HAP-1 (cell line): ENCODE measurements around the gene NOLC1.

Experiments
- DNase-seq, 2 experiments: peaks; one replicate each; pipeline ENCODE4 v3.0.0-alpha.2; 2016 to 2020; ENCODE audit warnings: low spot score in 2 of 2
- H3K27me3 ChIP-seq: fragments of 250-450 bp; sonication (Bioruptor Pico); 2 replicates; pipeline ENCODE4 v1.5.1; 2020; ENCODE audit warnings: low read depth, mild to moderate bottlenecking, moderate library complexity
- H3K36me3 ChIP-seq: fragments of 250-450 bp; sonication (Bioruptor Pico); replicated peaks from 2 replicates; pipeline ENCODE4 v1.5.1; 2020; ENCODE audit warnings: mild to moderate bottlenecking
- H3K4me1 ChIP-seq: fragments of 250-450 bp; sonication (Bioruptor Pico); 2 replicates; pipeline ENCODE4 v1.5.1; 2020; ENCODE audit warnings: mild to moderate bottlenecking
- H3K4me3 ChIP-seq: fragments of 250-450 bp; sonication (Bioruptor Pico); 2 replicates; pipeline ENCODE4 v1.5.1; 2020; ENCODE audit warnings: mild to moderate bottlenecking, moderate library complexity
- H3K9me3 ChIP-seq: fragments of 250-450 bp; sonication (Bioruptor Pico); 2 replicates; pipeline ENCODE4 v1.5.1; 2020; ENCODE audit warnings: mild to moderate bottlenecking, moderate library complexity
- in situ Hi-C: fragments of 300-500 bp; cut with MboI; formaldehyde crosslinking; loops from 3 replicates; pipeline ENCODE4 v1.14.3; 2020; ENCODE audit warnings: low sequenced_read_pairs, inconsistent platforms, mixed read lengths

NOLC1 gene

GRCh38 chr10:102151774-102152544, at the start of gene NOLC1:
Gene NOLC1, plus strand, starts transcription at chr10:102152389. Its CDS starts 22 bp downstream, at chr10:102152411.
- no peaks in the 10 kb centered on the region for H3K27me3 ChIP-seq
- in situ Hi-C loops: no loop called here
- H3K4me1 ChIP-seq: peaks cover 14% of the 10 kb centered on the region
- H3K4me3 ChIP-seq: peak within 1 kb of the TSS; percentile 97
- no peaks in the 10 kb centered on the region for H3K9me3 ChIP-seq
- peaks cover 75% of the 10 kb centered on the region for H3K36me3 ChIP-seq
- DNase-seq: peak; percentile 98 to 99

GRCh38 chr10:102102421-102102820, 49.8 kb upstream of the NOLC1 start:
- Histone ChIP-seq H3K4me1 (no peaks in the 10 kb centered on the region), H3K27me3 (no peaks in the 10 kb centered on the region), H3K36me3 (peaks cover 6% of the 10 kb centered on the region), H3K4me3 (no peak overlapping the region), H3K9me3 (no peaks in the 10 kb centered on the region)
- in situ Hi-C loops: no loop called here
- DNase-seq: no peak

GRCh38 chr10:102106998-102107397, 45.2 kb upstream of the NOLC1 start:
- no peaks in the 10 kb centered on the region for H3K27me3 ChIP-seq

GRCh38 chr10:102109166-102110116, 42.7 kb upstream of the NOLC1 start:
- H3K36me3 ChIP-seq: peaks cover 49% of the 10 kb centered on the region
- H3K9me3 ChIP-seq: no peaks in the 10 kb centered on the region
- no peaks in the 10 kb centered on the region for H3K27me3 ChIP-seq
- H3K4me1 ChIP-seq: peaks cover 12% of the 10 kb centered on the region
- H3K4me3 ChIP-seq: no peak overlapping the region
- no peak for DNase-seq
- in situ Hi-C loops: no loop called here

More at GRCh38 chr10:102106998-102107397, 45.2 kb upstream of the NOLC1 start:
- no peaks in the 10 kb centered on the region for H3K4me1 ChIP-seq
- no peaks in the 10 kb centered on the region for H3K9me3 ChIP-seq
- in situ Hi-C loops: no loop called here
- no peak overlapping the region for H3K4me3 ChIP-seq
- no peak for DNase-seq
- H3K36me3 ChIP-seq: peaks cover 49% of the 10 kb centered on the region

GRCh38 chr10:102111276-102111675, 40.9 kb upstream of the NOLC1 start:
- in situ Hi-C loops: no loop called here
- H3K4me3 ChIP-seq: no peak overlapping the region
- no peak for DNase-seq
- peaks cover 49% of the 10 kb centered on the region for H3K36me3 ChIP-seq
- no peaks in the 10 kb centered on the region for H3K27me3 ChIP-seq
- H3K9me3 ChIP-seq: no peaks in the 10 kb centered on the region
- H3K4me1 ChIP-seq: peaks cover 23% of the 10 kb centered on the region

- in situ Hi-C loops: no loop called here
Observed at GRCh38 chr10:102112210-102112817, 39.9 kb upstream of the NOLC1 start.

GRCh38 chr10:102113261-102113955, 38.8 kb upstream of the NOLC1 start:
- in situ Hi-C loops: no loop called here
- peak overlapping the region; percentile 65 for H3K4me3 ChIP-seq
- peaks cover 40% of the 10 kb centered on the region for H3K4me1 ChIP-seq
- DNase-seq: no peak
- H3K9me3 ChIP-seq: no peaks in the 10 kb centered on the region
- no peaks in the 10 kb centered on the region for H3K27me3 ChIP-seq
- H3K36me3 ChIP-seq: peaks cover 34% of the 10 kb centered on the region

More at GRCh38 chr10:102112210-102112817, 39.9 kb upstream of the NOLC1 start:
- peaks cover 43% of the 10 kb centered on the region for H3K36me3 ChIP-seq
- peak in 1 of 2 experiments; percentile 16 for DNase-seq
- H3K27me3 ChIP-seq: no peaks in the 10 kb centered on the region
- H3K4me1 ChIP-seq: peaks cover 29% of the 10 kb centered on the region
- no peaks in the 10 kb centered on the region for H3K9me3 ChIP-seq
- no peak overlapping the region for H3K4me3 ChIP-seq

- H3K4me1 ChIP-seq: peaks cover 46% of the 10 kb centered on the region
- no peaks in the 10 kb centered on the region for H3K27me3 ChIP-seq
- H3K36me3 ChIP-seq: peaks cover 26% of the 10 kb centered on the region
- peak overlapping the region; percentile 65 for H3K4me3 ChIP-seq
- no peaks in the 10 kb centered on the region for H3K9me3 ChIP-seq
- DNase-seq: peak in 1 of 2 experiments; percentile 27
- in situ Hi-C loops: no loop called here
Observed at GRCh38 chr10:102113956-102114857, 38.0 kb upstream of the NOLC1 start.

- no peaks in the 10 kb centered on the region for H3K27me3 ChIP-seq
- in situ Hi-C loops: no loop called here
- peak; percentile 91 to 96 for DNase-seq
- H3K4me3 ChIP-seq: peak overlapping the region; percentile 65
- H3K9me3 ChIP-seq: no peaks in the 10 kb centered on the region
- peaks cover 46% of the 10 kb centered on the region for H3K4me1 ChIP-seq
- peaks cover 18% of the 10 kb centered on the region for H3K36me3 ChIP-seq
Observed at GRCh38 chr10:102114861-102115618, 37.1 kb upstream of the NOLC1 start.

- Histone ChIP-seq H3K4me1 (peaks cover 46% of the 10 kb centered on the region), H3K27me3 (no peaks in the 10 kb centered on the region), H3K36me3 (peaks cover 10% of the 10 kb centered on the region), H3K9me3 (no peaks in the 10 kb centered on the region), H3K4me3 (no peak overlapping the region)
- no peak for DNase-seq
- in situ Hi-C loops: no loop called here
Observed at GRCh38 chr10:102115775-102116174, 36.4 kb upstream of the NOLC1 start.

- DNase-seq: no peak
- Histone ChIP-seq H3K9me3 (no peaks in the 10 kb centered on the region), H3K36me3 (peaks cover 1% of the 10 kb centered on the region), H3K4me3 (no peak overlapping the region), H3K4me1 (peaks cover 53% of the 10 kb centered on the region), H3K27me3 (no peaks in the 10 kb centered on the region)
- in situ Hi-C loops: no loop called here
Observed at GRCh38 chr10:102116656-102117055, 35.5 kb upstream of the NOLC1 start.
